ENCODE data around the gene PRIM1. TPM values are rescaled to one million over a fixed set of nuclear protein-coding genes. Genes with fewer than 3 reads are reported as not detected.

PRIM1 gene
- total and polyA plus RNA-seq, 2 of the 8 experiments (the other 6 are each of a cell fraction or from before 2014, with no cell fraction given) = 52.4 to 61.9 TPM

- Histone ChIP-seq H3K27ac (ENCODE audit: low read depth, low read length) (no peak overlapping the region), H2BK12ac (ENCODE audit: low read depth, low read length) (no peak overlapping the region), H3K23ac (ENCODE audit: insufficient read length) (no peak overlapping the region), H4K5ac (ENCODE audit: insufficient read length, low read depth, low read length) (no peak overlapping the region), H3K14ac (ENCODE audit: insufficient read length) (no peak overlapping the region), H3K18ac (ENCODE audit: extremely low read depth, low read length) (no peak overlapping the region), H2BK20ac (ENCODE audit: low read length) (no peak overlapping the region), H4K8ac (ENCODE audit: extremely low read depth, insufficient read depth, low read length) (no peak overlapping the region), H3K79me2 (ENCODE audit: control insufficient read depth in 1 of 2, insufficient read depth in 2 of 2, low read length in 2 of 2) (no peaks in the 10 kb centered on the region), H2BK5ac (ENCODE audit: low read depth, low read length) (no peak overlapping the region), H3K79me1 (ENCODE audit: low read depth, low read length) (no peaks in the 10 kb centered on the region), H3K4me1 (replicated peaks in 1 of 4; ENCODE audit: control insufficient read depth in 3 of 4, insufficient read depth in 4 of 4, low read length in 3 of 4) (no peaks in the 10 kb centered on the region), H3K9ac (replicated peaks in 1 of 4; ENCODE audit: extremely low read depth in 1 of 4, low read depth in 3 of 4, low read length in 3 of 4) (no peak overlapping the region), H2AK5ac (ENCODE audit: low read depth, low read length) (no peak overlapping the region), H3K4ac (replicated peaks; ENCODE audit: insufficient read length, low read depth, low read length) (no peak overlapping the region), H3K23me2 (ENCODE audit: low read depth, low read length) (no peaks in the 10 kb centered on the region), H3K36me3 (ENCODE audit: control insufficient read depth in 2 of 4, insufficient read depth in 4 of 4, low read length in 3 of 4) (no peaks in the 10 kb centered on the region), H4K91ac (replicated peaks; ENCODE audit: insufficient read length, low read length) (no peak overlapping the region), H3K9me3 (ENCODE audit: insufficient read depth in 2 of 2, low read depth in 1 of 2, low read length in 1 of 2) (peaks cover 0 to 5% of the 10 kb centered on the region in 2 experiments; a peak in 2 of 4 replicates), H4K20me1 (replicated peaks in 1 of 2; ENCODE audit: control insufficient read depth in 1 of 2, insufficient read depth in 2 of 2, low read length in 2 of 2) (no peaks in the 10 kb centered on the region), H3K56ac (replicated peaks; ENCODE audit: insufficient read length, low read depth, low read length) (no peak overlapping the region), H2BK15ac (ENCODE audit: low read length) (no peak overlapping the region), H3K4me3 (ENCODE audit: extremely low read depth in 1 of 4, insufficient read depth in 2 of 4, low read depth in 3 of 4, low read length in 4 of 4) (no peak overlapping the region), H2AFZ (ENCODE audit: low read length) (no peak overlapping the region), H2BK120ac (replicated peaks; ENCODE audit: low read depth, low read length) (no peak overlapping the region), H3K27me3 (replicated peaks in 1 of 4; ENCODE audit: control insufficient read depth in 3 of 4, extremely low read depth in 1 of 4, insufficient read depth in 3 of 4, low read length in 3 of 4) (no peaks in the 10 kb centered on the region), H3K4me2 (ENCODE audit: insufficient read depth in 1 of 2, low read depth in 2 of 2, low read length in 2 of 2) (no peak overlapping the region)
- ChIA-PET CTCF (ENCODE audit: partially characterized antibody) (interaction anchor here (1.4 to 2.2 kb wide), 2 partner anchors 10 to 13 kb away, joined by 3 to 8 read pairs; no protein-coding TSS in a partner anchor), POLR2A (ENCODE audit: partially characterized antibody) (interaction anchor here (1.3 kb wide), 1 partner anchor 88 kb away, joined by 4 read pairs; the partner anchor contains the start of gene PTGES3)
- FAIRE-seq (no peak), DNase-seq (ENCODE audit: low read depth in 1 of 2, low spot score in 2 of 2) (no peak)
- 91% methylated on average over 6 of the region's 6 CpGs; no CpG with 5 or more reads in 1 of the 2 experiments for WGBS, 2 experiments (ENCODE audit: extremely low coverage in 1 of 2, insufficient coverage in 1 of 2, insufficient read length in 1 of 2, insufficient replicate concordance in 2 of 2, low coverage in 1 of 2, low lambda C conversion rate in 2 of 2, missing lambda C conversion rate in 1 of 2)
- TF ChIP-seq GABPA (IDR thresholded peaks at IDR 0.05; ENCODE audit: borderline replicate concordance, insufficient read depth, low read length) (no peak), CHD2 (IDR thresholded peaks at IDR 0.05; ENCODE audit: low read length) (no peak), MAFK (IDR thresholded peaks at IDR 0.05; ENCODE audit: low read depth, low read length) (no peak), SP4 (IDR thresholded peaks at IDR 0.05; ENCODE audit: low read length) (no peak), EZH2 (IDR thresholded peaks at IDR 0.05; ENCODE audit: low read depth, low read length, severe bottlenecking) (no peak), POU5F1 (IDR thresholded peaks at IDR 0.05; ENCODE audit: low read depth, low read length) (no peak), SIX5 (IDR thresholded peaks at IDR 0.05; ENCODE audit: low read depth, low read length) (no peak), RAD21 (IDR thresholded peaks at IDR 0.05 in 1 of 2, conservative IDR thresholded peaks at IDR 0.05 in 1 of 2; ENCODE audit: low read depth in 2 of 2, low read length in 2 of 2) (no peak), SRF (IDR thresholded peaks at IDR 0.05; ENCODE audit: low read depth, low read length) (no peak), HDAC2 (IDR thresholded peaks at IDR 0.05; ENCODE audit: borderline replicate concordance in 1 of 2, low read depth in 2 of 2, low read length in 2 of 2) (no peak), BACH1 (IDR thresholded peaks at IDR 0.05; ENCODE audit: low read length) (no peak), CBX5 (IDR thresholded peaks at IDR 0.05; ENCODE audit: low read depth, low read length) (no peak), GTF2F1 (IDR thresholded peaks at IDR 0.05; ENCODE audit: borderline replicate concordance, low read depth, low read length) (no peak), BRCA1 (IDR thresholded peaks at IDR 0.05; ENCODE audit: low read depth, low read length) (no peak), KDM5A (IDR thresholded peaks at IDR 0.05; ENCODE audit: low read length) (no peak)
Observed at GRCh38 chr12:56775638-56776037, 23.5 kb upstream of the PRIM1 start.
